ENCODE measurements around the gene SH2D2A.

GRCh38 chr1:156844102-156844501 lies 27.5 kb upstream of the SH2D2A start:
- TF ChIP-seq, protein P1, sequence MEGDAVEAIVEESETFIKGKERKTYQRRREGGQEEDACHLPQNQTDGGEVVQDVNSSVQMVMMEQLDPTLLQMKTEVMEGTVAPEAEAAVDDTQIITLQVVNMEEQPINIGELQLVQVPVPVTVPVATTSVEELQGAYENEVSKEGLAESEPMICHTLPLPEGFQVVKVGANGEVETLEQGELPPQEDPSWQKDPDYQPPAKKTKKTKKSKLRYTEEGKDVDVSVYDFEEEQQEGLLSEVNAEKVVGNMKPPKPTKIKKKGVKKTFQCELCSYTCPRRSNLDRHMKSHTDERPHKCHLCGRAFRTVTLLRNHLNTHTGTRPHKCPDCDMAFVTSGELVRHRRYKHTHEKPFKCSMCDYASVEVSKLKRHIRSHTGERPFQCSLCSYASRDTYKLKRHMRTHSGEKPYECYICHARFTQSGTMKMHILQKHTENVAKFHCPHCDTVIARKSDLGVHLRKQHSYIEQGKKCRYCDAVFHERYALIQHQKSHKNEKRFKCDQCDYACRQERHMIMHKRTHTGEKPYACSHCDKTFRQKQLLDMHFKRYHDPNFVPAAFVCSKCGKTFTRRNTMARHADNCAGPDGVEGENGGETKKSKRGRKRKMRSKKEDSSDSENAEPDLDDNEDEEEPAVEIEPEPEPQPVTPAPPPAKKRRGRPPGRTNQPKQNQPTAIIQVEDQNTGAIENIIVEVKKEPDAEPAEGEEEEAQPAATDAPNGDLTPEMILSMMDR (conservative IDR thresholded peaks at IDR 0.05): no peak
- no peak for TF ChIP-seq ZFX (IDR thresholded peaks at IDR 0.05)
